GM10266 (cell line): ENCODE measurements around the gene LEAP2.

ENCODE experiments used
- DNase-seq: peaks from one replicate; pipeline ENCODE4 v3.0.0; 2012; ENCODE audit errors: extremely low spot score
- TF ChIP-seq, protein P1 (sequence below): IDR thresholded peaks from 2 replicates; pipeline ENCODE4 v1.5.1; 2012; ENCODE audit warnings: mild to moderate bottlenecking, low read depth; ENCODE audit not compliant: control insufficient read depth, insufficient read depth; ENCODE audit errors: missing control alignments

Gene LEAP2

DNA sequence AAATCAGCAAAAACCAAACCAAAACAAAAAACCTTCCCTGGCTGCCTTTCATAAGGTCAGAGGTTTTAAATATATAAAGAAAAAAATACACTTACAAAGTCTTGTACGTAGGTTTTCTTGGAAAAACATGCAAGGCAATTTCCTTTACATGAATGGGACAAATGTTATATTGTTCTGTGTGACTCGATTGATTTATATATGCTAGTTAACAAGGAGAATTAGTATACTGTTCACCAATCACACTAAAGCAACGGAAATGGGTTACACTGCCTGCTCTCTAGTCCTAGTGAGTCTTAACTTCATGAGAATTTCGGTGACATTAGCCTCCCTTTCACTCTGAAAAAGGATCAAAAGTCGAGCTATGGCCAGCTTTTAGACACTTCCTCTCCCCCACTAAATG lies 12.7 kb upstream of the LEAP2 start:
- TF ChIP-seq, protein P1, sequence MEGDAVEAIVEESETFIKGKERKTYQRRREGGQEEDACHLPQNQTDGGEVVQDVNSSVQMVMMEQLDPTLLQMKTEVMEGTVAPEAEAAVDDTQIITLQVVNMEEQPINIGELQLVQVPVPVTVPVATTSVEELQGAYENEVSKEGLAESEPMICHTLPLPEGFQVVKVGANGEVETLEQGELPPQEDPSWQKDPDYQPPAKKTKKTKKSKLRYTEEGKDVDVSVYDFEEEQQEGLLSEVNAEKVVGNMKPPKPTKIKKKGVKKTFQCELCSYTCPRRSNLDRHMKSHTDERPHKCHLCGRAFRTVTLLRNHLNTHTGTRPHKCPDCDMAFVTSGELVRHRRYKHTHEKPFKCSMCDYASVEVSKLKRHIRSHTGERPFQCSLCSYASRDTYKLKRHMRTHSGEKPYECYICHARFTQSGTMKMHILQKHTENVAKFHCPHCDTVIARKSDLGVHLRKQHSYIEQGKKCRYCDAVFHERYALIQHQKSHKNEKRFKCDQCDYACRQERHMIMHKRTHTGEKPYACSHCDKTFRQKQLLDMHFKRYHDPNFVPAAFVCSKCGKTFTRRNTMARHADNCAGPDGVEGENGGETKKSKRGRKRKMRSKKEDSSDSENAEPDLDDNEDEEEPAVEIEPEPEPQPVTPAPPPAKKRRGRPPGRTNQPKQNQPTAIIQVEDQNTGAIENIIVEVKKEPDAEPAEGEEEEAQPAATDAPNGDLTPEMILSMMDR, result no peak

DNA sequence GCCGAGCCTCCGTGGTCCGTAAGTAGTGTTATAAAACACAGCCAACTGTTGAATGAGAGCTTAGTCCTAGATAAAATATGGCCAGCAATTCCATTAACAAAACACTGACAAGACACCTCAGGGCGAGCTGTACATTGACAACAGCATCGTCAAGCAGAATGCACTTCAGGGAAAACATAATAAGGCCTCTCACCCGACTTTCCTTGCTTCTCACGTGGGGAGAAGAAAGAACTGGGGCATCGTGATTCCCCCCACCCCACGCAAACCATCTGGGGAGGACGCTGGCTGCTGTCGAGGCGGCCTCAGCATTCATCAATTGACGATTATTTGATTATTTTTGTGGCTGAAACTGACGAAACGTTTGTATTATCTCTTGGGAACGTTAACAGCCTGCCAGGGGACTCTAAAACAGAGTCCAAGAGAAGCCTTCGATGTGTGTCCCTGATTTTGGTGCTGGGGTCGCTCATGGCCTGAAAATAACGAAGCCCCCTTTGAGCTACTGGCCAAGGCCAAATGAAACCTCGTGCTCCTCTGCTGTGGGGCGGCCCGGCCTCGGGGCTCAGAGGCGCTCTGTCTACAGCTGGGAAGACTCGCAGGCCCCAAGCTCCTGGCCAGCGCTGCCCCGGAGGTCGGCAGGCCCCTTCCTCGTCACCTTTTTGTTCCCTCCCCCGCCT lies 7.7 kb upstream of the LEAP2 start:
- no peak for DNase-seq

More for the DNA sequence above, 12.7 kb upstream of the LEAP2 start:
- DNase-seq, result no peak

DNA sequence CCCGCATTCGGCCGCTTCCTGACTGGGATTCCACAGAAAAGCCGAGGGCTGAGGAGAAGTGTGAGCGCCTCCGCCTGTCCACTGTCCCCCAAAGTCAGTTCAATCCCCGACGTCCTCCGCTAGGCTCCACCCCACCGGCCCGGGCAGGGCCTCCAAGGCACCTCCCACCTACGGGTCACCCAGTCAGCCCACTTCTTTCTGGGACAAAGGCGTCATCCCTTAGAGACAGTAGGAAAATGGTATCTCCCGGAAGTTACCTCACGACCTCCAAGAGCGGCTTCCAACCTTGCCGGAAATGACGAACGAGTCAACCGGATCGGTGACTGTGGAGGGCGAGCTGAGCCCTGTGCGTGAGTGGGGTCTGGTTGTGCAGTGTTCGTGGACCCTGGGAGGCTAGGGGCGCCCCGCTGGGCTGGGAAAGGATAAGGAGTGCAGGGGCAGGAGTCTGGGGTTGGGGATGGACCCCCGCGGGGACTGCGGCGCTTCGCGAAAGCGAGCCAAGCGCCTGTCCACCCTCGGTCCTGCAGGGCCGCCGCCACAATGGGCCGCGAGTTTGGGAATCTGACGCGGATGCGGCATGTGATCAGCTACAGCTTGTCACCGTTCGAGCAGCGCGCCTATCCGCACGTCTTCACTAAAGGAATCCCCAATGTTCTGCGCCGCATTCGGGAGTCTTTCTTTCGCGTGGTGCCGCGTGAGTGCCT lies 7.0 kb upstream of the LEAP2 start, which contains the start of the genes GDF9 and UQCRQ:
Gene GDF9, minus strand, starts transcription at position 128 of the 704 bp plus-strand sequence. CDS start 1,936 bp downstream, outside the sequence.
Gene UQCRQ, plus strand, starts transcription at position 301 of the 704 bp plus-strand sequence. Its CDS starts 240 bp downstream, at position 541.
- DNase-seq, result peak; percentile 94
- TF ChIP-seq, protein P1, result peak; percentile 47

More for the DNA sequence above, 7.7 kb upstream of the LEAP2 start:
- TF ChIP-seq, protein P1, result no peak

DNA sequence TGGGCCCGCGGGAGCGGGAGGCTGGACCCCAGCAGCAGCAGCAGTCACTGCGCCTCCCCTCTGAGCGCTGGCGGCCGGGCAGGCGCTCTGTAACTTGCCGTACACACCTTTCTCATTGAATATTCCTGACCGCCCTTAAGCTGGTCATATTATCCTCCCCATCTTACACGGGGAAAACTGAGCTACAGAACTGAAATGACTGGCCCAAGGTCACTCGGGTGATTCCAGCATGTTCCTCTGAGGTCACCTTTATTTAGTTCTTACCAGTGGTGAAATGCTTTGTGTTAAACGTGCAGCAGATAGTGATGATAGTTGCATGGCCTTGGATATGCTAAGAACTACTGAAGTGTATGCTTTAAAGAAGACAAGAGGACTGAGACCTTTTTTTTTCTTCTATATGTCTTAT lies 6.4 kb upstream of the LEAP2 start:
- TF ChIP-seq, protein P1, result no peak
- no peak for DNase-seq

DNA sequence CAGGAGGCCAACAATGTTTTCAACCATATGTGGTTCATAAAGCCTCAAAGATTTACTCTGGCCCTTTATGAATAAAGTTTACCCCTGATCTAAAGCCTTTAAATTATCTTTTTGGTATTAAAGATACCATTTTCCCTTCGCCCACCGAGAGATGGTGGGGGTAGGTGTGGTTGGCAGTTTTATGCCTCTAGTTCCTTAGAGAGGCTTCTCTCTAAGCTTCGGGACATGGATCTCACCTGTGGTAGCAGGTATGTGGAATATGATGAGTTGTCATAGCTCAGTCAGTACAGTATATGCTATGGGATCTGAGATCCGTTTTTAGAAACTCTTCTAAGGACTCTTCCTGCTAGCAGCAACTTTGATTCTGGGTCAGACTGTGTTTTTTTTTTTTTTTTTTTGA lies 4.7 kb upstream of the LEAP2 start:
- TF ChIP-seq, protein P1, result no peak
- DNase-seq, result no peak

DNA sequence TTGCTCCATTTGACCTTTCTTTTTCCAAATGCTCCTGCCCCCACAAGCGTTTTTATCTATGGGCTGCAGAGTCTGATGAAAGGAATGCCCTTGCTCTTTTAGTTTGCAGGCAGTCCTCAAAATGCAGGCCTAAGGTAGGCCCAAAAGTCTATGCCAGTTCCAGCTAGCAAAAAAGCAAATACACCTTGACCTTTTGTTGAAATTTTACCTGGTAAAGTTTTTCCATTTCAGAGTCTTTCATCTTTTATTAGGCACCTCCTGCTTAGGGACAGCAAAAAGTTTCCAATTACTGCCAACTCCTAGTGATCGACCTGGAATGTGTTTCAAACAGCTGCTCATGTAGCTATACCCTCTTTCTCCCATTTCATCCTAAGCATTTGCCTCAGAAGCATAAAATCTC lies 2.7 kb upstream of the LEAP2 start:
- TF ChIP-seq, protein P1, result no peak
- no peak for DNase-seq
